GDM1 (cell line): ENCODE results near the gene TNFAIP3.

Experiments used
- DNase-seq: peaks from one replicate; lab custom pipeline; 2025; lab: John Stamatoyannopoulos, UW

Gene TNFAIP3

DNA sequence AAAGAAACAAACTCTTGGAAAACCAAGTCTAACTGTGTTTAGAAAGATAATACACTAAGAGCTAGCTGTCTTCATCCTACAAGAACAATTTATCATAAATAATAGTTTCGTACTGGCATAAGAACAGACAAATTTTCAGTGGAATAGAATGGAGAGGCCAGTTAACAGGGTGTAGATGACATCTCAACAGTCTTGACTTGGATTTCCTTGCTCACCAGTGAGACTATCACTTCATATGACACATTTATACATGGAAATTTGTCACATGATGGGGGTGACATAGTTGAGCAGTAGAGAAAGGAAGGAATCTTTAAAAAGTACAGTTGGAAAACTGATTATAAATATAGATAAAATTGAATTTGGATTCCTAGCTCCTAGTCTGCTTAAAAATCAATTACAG is 35.6 kb downstream of the TNFAIP3 start:
- no peak for DNase-seq

DNA sequence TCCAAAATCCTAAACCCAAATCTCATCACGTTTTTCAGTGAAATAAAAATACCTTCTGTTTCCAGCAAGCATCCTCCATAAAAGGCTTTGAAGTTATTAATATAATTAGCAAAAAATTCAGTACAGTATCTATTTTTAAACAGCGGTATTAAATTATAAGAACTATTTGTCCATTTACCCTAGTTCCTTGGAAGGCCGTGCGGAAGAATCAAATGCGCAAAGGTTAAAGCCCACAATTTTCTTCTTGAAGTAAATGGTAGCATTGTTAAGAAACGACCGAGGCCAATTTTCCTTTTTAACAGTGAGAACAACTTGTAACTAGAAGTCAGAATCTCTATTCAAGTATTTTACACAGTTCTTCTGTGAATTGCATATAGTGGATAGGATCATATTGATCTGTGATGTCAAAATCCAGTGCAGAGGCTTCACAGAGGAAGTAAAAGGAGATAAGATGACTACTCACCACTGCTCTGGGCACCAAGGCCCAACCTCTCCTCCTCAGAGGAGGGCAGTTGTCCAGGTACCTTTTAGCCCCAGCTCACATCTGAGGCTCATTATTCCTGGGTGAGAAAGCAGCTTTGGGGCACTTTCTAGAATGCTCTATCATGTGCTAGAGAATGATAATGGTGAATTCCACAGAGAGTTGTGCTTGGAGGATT is 36.3 kb downstream of the TNFAIP3 start:
- DNase-seq: no peak

- no peak for DNase-seq
Measured at GRCh38 chr6:137903933-137904821, 37.1 kb downstream of the TNFAIP3 start.

GRCh38 chr6:137904822-137905617 is 38.0 kb downstream of the TNFAIP3 start:
- no peak for DNase-seq

- no peak for DNase-seq
Measured at GRCh38 chr6:137906020-137906472, 39.0 kb downstream of the TNFAIP3 start.

- DNase-seq: no peak
Measured at GRCh38 chr6:137907170-137907569, 40.1 kb downstream of the TNFAIP3 start.

DNA sequence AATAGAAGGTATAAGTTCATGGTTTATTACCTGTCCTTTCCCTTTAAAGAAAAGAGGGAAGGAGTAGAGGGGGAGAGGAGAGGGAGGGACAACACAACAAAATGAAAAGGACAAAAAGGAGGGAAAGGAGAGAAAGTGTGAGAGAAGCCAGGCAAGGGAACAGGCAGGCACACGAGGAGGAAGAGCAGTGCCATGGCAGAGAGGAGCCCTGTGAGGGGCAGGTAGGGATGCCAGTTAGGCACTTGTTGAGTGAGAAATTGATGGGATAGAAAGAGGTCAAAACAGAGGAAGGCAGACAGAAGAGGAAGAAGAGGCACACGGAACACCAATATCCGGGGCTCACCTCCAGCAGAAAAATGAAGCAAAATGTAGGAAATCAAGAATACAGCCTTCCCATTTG is 42.5 kb downstream of the TNFAIP3 start:
- no peak for DNase-seq

- DNase-seq: peak; percentile 52
Measured at GRCh38 chr6:137910424-137910834, 43.4 kb downstream of the TNFAIP3 start.

DNA sequence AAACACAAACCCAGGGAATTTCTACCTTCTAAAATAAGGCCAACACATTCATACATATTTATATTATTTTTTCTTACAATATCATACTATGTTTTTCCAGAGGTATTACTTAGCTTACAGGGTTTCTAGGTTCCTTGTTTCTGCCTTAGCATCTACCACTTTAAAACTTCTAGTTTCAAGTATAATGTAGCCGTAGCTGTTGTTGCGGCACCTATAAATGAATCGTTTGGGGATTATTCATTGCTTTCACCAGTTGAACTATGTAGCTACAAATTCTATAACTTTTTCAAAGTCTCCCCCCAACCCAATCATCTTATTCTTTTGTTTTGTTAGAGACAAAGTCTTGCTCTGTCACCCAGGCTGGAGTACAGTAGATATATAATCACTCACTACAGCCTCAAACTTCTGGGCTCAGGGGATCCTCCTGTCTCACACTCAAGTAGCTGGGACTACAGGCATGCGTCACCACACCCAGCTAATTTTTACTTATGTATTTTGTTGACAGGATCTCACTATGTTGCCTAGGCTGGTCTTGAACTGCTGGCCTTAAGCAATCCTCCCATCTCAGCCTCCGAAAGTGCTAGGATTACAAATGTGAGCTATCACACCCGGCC is 43.9 kb downstream of the TNFAIP3 start:
- no peak for DNase-seq

GRCh38 chr6:137911675-137912191 is 44.7 kb downstream of the TNFAIP3 start:
- DNase-seq: no peak

- DNase-seq: no peak
Measured at GRCh38 chr6:137912813-137913212, 45.8 kb downstream of the TNFAIP3 start.

- no peak for DNase-seq
Measured at GRCh38 chr6:137913434-137913833, 46.4 kb downstream of the TNFAIP3 start.

GRCh38 chr6:137913996-137914529 is 47.0 kb downstream of the TNFAIP3 start:
- DNase-seq: no peak

GRCh38 chr6:137914530-137915193 is 47.6 kb downstream of the TNFAIP3 start:
- no peak for DNase-seq

DNA sequence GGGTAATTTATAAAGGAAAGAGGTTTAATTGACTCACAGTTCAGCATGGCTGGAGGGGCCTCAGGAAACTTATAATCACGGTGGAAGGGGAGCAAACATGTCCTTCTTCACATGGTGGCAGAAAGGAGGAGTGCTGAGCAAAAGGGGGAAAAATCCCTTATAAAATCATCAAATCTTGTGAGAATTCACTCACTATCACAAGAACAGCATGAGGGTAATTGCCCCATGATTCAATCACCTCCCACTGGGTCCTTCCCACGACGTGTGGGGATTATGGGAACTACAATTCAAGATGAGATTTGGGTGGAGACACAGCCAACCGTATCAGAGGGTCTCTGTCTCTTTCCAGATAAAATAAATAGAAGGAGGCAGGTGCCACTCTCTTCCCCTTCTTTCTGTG is 48.7 kb downstream of the TNFAIP3 start:
- DNase-seq: no peak

- no peak for DNase-seq
Measured at GRCh38 chr6:137917551-137918325, 50.7 kb downstream of the TNFAIP3 start.

- DNase-seq: no peak
Measured at GRCh38 chr6:137919502-137919823, 52.4 kb downstream of the TNFAIP3 start.

- no peak for DNase-seq
Measured at GRCh38 chr6:137919837-137920730, 53.0 kb downstream of the TNFAIP3 start.

DNA sequence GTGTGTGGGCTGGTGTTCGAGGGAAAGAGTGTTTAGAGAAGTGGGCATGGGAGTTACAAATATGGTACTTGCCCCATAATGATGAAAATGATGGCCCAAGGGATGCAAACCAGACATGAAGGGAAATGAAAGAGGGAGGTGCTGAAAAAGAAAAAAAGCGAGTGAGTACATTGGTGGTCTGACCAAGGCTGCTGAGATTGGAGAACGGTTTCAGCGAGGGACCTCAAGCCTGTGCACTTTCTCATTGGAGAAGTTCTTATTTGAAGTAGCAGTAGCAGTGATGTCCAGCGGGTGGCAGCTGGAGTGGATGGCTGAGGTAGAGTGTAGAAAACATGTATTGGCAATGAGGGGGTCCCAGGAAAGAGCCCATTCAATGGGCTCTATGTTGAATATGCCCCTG is 54.8 kb downstream of the TNFAIP3 start:
- DNase-seq: no peak
